Left lung (tissue), 10 donors: ENCODE measurements around the gene SLC39A8. TPM values are rescaled to one million over a fixed set of nuclear protein-coding genes. Genes with fewer than 3 reads are reported as not detected.
"Not testable (repeated sequence)": the region's sequence is repeated elsewhere in the genome, so short reads cannot be mapped to it uniquely, and the experiment has no call there.

Experiments
- ATAC-seq: fragments of 200-7000 bp; cut with Tn5 transposase; one replicate; pipeline ENCODE4 v1.9.1; 2020; ENCODE audit warnings: moderate library complexity
- DNase-seq, 4 donors: peaks; one replicate each; pipeline ENCODE4 v3.0.0-alpha.2; 2013 to 2020
- H3K27ac ChIP-seq, 2 donors: fragments of 200-600 bp; sonication (generic) in 1 of 2; one replicate each; pipeline versions ENCODE4 v1.5.0 to v1.8.0; 2020 to 2021
- H3K27me3 ChIP-seq, 2 donors: fragments of 200-600 bp; sonication (generic) in 1 of 2; one replicate each; pipeline versions ENCODE4 v1.5.0 to v1.8.0; 2020 to 2021
- H3K36me3 ChIP-seq, 2 donors: fragments of 200-600 bp; sonication (generic) in 1 of 2; one replicate each; pipeline versions ENCODE4 v1.5.0 to v1.8.0; 2020 to 2021
- H3K4me1 ChIP-seq, 2 donors: fragments of 200-600 bp; one replicate each; pipeline ENCODE4 v1.8.0; 2021
- H3K4me3 ChIP-seq, 2 donors: fragments of 200-600 bp; sonication (generic) in 1 of 2; one replicate each; pipeline versions ENCODE4 v1.5.0 to v1.8.0; 2020 to 2021; ENCODE audit warnings: mild to moderate bottlenecking in 1 of 2
- H3K9me3 ChIP-seq, 2 donors: fragments of 200-600 bp; sonication (generic) in 1 of 2; one replicate each; pipeline versions ENCODE4 v1.5.0 to v1.8.0; 2020 to 2021
- intact Hi-C, 2 donors: fragments of 100-400 bp; cut with DNase I; formaldehyde crosslinking; loops; one replicate each; pipeline versions ENCODE4 v1.11.2 to v1.14.2; 2022
- polyA plus RNA-seq, 6 donors: library from polyadenylated mRNA; unstranded; fragments of 120-200 nt; gene quantifications; one replicate each; pipeline ENCODE4 v1.2.1, GENCODE V29; 2013; ENCODE audit not compliant: insufficient read length in 6 of 6
- total RNA-seq, 2 donors: library from RNA; stranded (reverse); fragmentation: NEBNext Ultra II Directional; extraction: Animal tissue kit (Norgen Biotek cat#: 25700); gene quantifications; one replicate each; pipeline ENCODE4 v1.2.1, GENCODE V29; 2021
- TF ChIP-seq, protein P1 (sequence below), 2 donors: fragments of 200-600 bp; sonication (generic) in 1 of 2; IDR thresholded peaks; one replicate each; pipeline versions ENCODE4 v1.5.0 to v1.8.0; 2021; ENCODE audit warnings: antibody characterized with exemption in 2 of 2
- donor health status: DM: no; HTN: yes; CAD: no.
- donor health status: DM: no; HTN: no; CAD: no.

The SLC39A8 gene
- total and polyA plus RNA-seq, 8 donors: 4.5 to 318 (median 7.1) TPM

DNA sequence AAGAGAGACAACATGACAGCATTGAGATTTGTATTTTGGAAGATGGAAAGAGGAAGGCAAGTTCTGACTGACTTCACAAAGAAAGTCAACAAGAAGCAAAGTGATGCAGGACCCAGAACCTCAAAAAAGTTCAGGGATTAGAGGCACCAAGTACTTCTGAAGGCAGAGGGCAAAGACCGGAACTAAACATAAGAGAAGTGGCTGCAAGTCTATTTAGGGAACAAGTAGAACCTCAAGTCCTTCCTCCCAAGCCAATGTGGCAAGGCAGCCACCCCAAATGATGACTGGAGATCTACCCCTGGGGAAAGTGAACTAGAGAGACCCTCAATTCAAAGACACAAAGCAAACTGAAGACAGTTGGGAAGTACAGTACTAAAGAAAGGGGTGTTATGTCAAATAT, 46.6 kb downstream of the SLC39A8 start:
- H3K4me1 ChIP-seq: peaks cover 0 to 13% of the 10 kb centered on the region in 2 donors
- peak; percentile 19 for ATAC-seq
- H3K27ac ChIP-seq: peak overlapping the region; percentile 41 to 58
- H3K27me3 ChIP-seq: no peaks in the 10 kb centered on the region
- TF ChIP-seq, protein P1, sequence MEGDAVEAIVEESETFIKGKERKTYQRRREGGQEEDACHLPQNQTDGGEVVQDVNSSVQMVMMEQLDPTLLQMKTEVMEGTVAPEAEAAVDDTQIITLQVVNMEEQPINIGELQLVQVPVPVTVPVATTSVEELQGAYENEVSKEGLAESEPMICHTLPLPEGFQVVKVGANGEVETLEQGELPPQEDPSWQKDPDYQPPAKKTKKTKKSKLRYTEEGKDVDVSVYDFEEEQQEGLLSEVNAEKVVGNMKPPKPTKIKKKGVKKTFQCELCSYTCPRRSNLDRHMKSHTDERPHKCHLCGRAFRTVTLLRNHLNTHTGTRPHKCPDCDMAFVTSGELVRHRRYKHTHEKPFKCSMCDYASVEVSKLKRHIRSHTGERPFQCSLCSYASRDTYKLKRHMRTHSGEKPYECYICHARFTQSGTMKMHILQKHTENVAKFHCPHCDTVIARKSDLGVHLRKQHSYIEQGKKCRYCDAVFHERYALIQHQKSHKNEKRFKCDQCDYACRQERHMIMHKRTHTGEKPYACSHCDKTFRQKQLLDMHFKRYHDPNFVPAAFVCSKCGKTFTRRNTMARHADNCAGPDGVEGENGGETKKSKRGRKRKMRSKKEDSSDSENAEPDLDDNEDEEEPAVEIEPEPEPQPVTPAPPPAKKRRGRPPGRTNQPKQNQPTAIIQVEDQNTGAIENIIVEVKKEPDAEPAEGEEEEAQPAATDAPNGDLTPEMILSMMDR (IDR thresholded peaks at IDR 0.05): no peak
- H3K4me3 ChIP-seq: no peak overlapping the region
- no peaks in the 10 kb centered on the region for H3K9me3 ChIP-seq
- no peak for DNase-seq
- H3K36me3 ChIP-seq: peaks cover 0 to 45% of the 10 kb centered on the region in 2 donors
- intact Hi-C loops: no loop called here

DNA sequence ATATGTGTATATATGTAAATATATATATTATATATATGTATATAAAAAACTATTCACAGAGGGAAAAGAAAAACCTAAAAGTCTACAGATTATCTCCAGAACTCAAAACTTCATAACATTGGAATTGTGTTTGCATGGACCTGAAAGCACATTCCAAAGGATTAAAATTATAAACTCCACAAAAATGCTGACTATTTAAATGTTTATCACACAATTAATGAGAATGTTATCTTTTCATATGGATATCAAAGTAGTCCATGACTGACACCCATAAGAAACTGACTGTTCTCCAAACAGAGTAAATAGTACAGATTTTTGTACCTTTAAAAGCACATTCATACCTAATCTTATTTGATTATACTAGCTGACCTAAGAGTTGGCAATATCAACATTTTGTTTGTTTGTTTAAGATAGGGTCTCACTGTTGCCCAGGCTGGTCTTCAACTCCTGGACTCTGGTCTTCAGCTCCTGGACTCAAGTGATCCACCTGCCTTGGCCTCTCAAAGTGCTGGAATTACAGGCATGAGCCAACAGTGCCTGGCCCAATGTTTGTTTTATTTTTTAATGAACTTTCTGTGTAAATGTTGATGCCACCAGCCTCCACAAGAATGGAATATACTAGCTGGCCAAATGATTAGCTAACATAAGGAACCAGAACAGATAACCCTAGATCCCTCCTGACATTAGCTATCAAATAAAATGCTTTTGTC, 50.0 kb downstream of the SLC39A8 start:
- no peak overlapping the region for H3K4me3 ChIP-seq
- H3K27me3 ChIP-seq: no peaks in the 10 kb centered on the region
- DNase-seq: no peak
- TF ChIP-seq, protein P1 (IDR thresholded peaks at IDR 0.05): no peak
- peaks cover 0 to 9% of the 10 kb centered on the region in 2 donors for H3K4me1 ChIP-seq
- intact Hi-C loops: no loop called here
- no peaks in the 10 kb centered on the region for H3K9me3 ChIP-seq
- H3K27ac ChIP-seq: peak overlapping the region in 1 of 2 donors; percentile 57
- peak; percentile 60 for ATAC-seq
- H3K36me3 ChIP-seq: peaks cover 0 to 37% of the 10 kb centered on the region in 2 donors

DNA sequence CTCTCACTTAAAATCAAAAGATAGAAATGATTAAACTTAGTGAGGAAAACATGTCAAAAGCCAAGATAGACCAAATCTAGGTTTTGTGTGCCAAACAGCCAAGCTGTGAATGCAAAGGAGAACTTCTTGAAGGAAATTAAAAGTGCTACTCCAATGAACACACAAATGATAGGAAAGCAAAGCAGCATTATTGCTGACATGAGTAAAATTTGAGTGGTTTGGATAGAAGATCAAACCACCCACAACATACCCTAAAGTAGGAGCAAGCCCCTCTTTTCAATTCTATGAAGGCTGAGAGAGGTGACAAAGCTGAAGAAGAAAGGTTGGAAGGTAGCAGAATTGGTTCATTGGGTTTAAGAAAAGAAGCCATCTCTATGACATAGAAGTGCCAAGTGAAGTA, 56.8 kb downstream of the SLC39A8 start:
- DNase-seq: no peak
- no peaks in the 10 kb centered on the region for H3K27me3 ChIP-seq
- intact Hi-C loops: no loop called here
- TF ChIP-seq, protein P1 (IDR thresholded peaks at IDR 0.05): no peak
- no peak overlapping the region for H3K4me3 ChIP-seq
- peaks cover 0 to 35% of the 10 kb centered on the region in 2 donors for H3K36me3 ChIP-seq
- no peak overlapping the region for H3K27ac ChIP-seq
- no peaks in the 10 kb centered on the region for H3K9me3 ChIP-seq
- H3K4me1 ChIP-seq: no peaks in the 10 kb centered on the region
- no peak for ATAC-seq

DNA sequence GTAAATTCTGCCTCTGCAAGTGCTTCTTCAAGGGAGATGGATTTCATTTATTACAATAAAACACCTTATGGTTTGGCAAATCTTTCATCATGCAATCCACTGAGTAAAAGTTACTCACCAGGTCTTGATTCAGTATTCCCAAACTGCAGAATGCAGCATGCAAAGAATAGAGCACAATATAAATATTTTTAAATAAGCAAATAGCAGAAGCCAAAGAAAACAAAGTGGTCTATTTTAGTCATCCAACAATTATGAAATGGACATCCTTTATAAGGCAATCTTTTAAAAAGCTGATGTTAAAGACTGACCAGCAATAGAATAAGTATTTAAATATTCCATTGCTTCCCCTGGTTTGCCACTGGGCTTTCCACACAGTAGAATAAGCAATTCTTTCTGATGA, 59.5 kb downstream of the SLC39A8 start:
- Histone ChIP-seq H3K9me3 (no peaks in the 10 kb centered on the region), H3K4me3 (no peak overlapping the region), H3K27ac (no peak overlapping the region), H3K4me1 (peaks cover 0 to 3% of the 10 kb centered on the region in 2 donors), H3K36me3 (peaks cover 0 to 43% of the 10 kb centered on the region in 2 donors), H3K27me3 (no peaks in the 10 kb centered on the region)
- DNase-seq (no peak), ATAC-seq (no peak)
- intact Hi-C loops: no loop called here
- TF ChIP-seq, protein P1 (IDR thresholded peaks at IDR 0.05): no peak

DNA sequence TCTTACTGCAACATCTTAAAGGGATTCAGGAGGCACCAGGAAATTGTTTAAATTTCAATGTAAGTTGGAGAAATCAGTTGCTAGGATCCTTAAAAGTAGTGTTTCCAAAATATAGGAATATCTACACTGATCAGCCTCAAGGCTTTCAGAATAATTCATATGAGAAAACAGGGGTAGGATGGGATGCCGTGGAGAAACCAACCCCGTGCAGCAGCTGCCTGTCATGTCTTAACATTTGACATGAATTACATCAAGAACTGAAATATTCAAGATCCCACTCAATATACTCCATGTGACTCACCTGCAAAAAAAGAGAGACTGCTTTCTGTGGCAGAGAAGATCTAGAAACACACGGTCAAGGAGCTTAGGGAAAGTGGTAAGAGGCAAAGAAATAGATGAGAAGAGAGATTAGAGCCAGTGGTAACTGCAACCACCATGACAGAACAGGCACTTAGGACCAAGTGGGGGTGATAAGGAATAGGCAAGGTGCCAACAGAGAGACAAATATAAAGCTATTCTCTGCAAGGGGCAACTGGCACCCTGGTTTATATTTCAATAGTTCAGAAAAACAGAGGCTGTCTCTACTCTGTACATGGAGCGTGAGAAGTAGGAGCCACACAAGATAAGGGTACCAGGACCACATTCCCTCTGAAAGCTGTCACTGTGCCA, 64.0 kb downstream of the SLC39A8 start:
- Histone ChIP-seq H3K36me3 (peaks cover 0 to 38% of the 10 kb centered on the region in 2 donors), H3K4me3 (no peak overlapping the region), H3K4me1 (peaks cover 0 to 3% of the 10 kb centered on the region in 2 donors), H3K27me3 (no peaks in the 10 kb centered on the region), H3K9me3 (no peaks in the 10 kb centered on the region), H3K27ac (no peak overlapping the region)
- ATAC-seq (peak; percentile 43), DNase-seq (no peak)
- TF ChIP-seq, protein P1 (IDR thresholded peaks at IDR 0.05): no peak
- intact Hi-C loops: no loop called here

DNA sequence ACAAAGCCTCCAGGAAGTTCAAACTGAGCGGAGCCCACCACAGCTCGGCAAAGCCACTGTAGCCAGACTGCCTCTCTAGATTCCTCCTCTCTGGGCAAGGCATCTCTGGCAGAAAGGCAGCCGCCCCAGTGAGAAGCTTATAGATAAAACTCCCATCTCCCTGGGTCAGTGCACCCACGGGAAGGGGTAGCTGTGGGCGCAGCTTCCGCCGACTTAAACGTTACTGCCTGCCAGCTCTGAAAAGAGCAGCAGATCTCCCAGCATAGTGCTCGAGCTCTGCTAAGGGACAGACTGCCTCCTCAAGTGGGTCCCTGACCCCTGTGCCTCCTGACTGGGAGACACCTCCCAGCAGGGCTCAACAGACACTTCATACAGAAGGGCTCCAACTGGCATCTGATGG, 72.0 kb downstream of the SLC39A8 start:
- H3K36me3 ChIP-seq: peaks cover 0 to 43% of the 10 kb centered on the region in 2 donors
- ATAC-seq, intact Hi-C loops: not testable (repeated sequence)

More for the DNA sequence above, 72.0 kb downstream of the SLC39A8 start:
- not testable (repeated sequence) for H3K27me3 ChIP-seq, H3K4me1 ChIP-seq, H3K9me3 ChIP-seq, H3K4me3 ChIP-seq, H3K27ac ChIP-seq
- DNase-seq: peak in 1 of 4 donors; percentile 43
